Stimulated activated naive CD8-positive, alpha-beta T cell treated with anti-CD3 and anti-CD28 coated beads, Interleukin-15, Interleukin-2, amounts not matched to agents 100 U/mL and 50 U/mL, for 24 hours (primary cell): ENCODE measurements around the gene CFAP97.
"Not testable (repeated sequence)": the region's sequence is repeated elsewhere in the genome, so short reads cannot be mapped to it uniquely, and the experiment has no call there.

ENCODE experiments used
- ATAC-seq: fragments of 150-1000 bp; cut with Tn5 transposase; one replicate; pipeline ENCODE4 v1.10.0; 2021
- DNase-seq: peaks from one replicate; pipeline ENCODE4 v3.0.0; 2021

Gene CFAP97

GRCh38 chr4:185221912-185222311 is 18.1 kb upstream of the CFAP97 start:
- DNase-seq (no peak), ATAC-seq (no peak)

GRCh38 chr4:185221491-185221890 is 17.7 kb upstream of the CFAP97 start:
- ATAC-seq = no peak

GRCh38 chr4:185219551-185220344 is 15.9 kb upstream of the CFAP97 start:
- ATAC-seq = no peak
- no peak for DNase-seq

More at GRCh38 chr4:185221491-185221890, 17.7 kb upstream of the CFAP97 start:
- no peak for DNase-seq

DNA sequence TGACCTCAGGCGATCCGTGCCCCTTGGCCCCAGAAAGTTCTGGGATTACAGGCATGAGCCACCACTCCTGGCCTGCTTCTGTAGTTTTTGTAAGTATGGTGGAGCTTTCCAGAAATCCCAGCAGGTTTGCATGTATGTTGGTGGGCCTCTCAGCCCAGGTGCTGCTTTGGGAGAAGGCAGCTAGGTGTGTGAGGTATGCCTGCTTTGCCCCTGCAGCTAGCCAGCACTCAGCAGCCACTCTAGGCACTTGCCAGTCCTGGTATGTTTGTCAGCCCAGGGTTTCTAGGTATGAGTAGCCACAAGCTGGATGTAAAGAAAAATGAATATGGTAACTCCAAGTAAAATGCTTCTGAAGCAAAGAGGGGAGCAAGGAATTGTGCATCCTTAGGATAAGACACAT is 14.5 kb upstream of the CFAP97 start:
- no peak for ATAC-seq

GRCh38 chr4:185217408-185217975 is 13.7 kb upstream of the CFAP97 start:
- ATAC-seq = no peak
- no peak for DNase-seq

More for the DNA sequence above, 14.5 kb upstream of the CFAP97 start:
- DNase-seq = no peak

DNA sequence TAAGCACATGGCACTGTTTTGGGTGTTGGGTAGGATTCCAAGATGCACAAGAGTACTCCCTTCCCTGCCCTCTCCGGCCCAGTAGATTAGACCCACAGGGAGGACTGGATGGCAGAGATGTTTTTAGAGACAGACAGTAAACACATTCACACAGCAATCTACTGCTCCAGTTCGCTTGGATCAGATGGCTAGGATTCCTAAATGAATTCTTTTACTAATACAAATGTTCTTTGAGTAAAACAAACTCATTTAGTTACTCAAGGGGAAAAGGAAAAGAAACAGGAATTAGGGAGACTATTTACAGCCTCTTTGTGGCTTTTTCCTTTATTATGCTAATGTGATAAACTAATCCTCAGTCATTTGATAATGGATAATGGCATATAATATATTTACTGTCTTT is 11.5 kb upstream of the CFAP97 start:
- ATAC-seq (no peak), DNase-seq (no peak)

GRCh38 chr4:185213877-185214276 is 10.1 kb upstream of the CFAP97 start:
- ATAC-seq = no peak
- no peak for DNase-seq

DNA sequence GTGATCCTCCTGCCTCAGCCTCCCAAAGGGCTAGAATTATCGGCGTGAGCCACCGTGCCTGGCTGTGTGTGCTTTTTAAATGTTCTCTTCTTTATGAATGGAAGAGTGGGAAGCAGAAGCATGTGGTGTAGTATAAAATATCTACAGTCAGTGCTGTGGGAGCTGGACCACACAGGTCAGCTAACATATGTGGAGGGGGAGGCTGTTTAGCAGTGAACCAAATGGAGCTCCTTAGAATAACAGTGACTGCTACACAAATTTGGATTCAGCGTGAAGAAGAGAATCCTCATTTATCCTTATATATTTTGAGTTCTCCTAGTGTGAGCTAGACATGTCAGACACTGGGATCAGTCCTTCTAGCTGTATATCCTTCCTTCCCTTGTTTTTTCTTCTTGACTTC is 8.8 kb upstream of the CFAP97 start:
- no peak for DNase-seq
- no peak for ATAC-seq

DNA sequence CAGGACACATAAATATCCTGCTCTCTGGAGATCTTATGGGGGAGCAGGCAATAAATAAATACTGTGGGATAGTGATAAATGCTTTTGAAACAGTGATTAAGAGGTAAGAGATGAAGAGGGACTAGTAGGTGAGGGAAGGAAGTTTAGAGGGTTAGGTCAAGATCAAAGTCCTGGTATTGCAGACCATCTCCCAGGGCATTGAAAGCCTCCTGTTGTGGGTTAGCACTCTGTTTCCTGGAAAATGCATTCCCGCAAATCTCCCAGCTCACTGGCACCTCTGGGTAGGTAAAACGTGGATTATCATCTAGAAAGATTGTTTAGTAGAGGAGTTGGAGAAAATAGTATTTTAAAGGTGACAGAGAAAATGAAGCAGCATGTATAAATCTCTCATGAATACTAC is 7.8 kb upstream of the CFAP97 start:
- no peak for DNase-seq
- ATAC-seq = no peak

- DNase-seq (no peak), ATAC-seq (no peak)
Observed at GRCh38 chr4:185211035-185211434, 7.2 kb upstream of the CFAP97 start.

DNA sequence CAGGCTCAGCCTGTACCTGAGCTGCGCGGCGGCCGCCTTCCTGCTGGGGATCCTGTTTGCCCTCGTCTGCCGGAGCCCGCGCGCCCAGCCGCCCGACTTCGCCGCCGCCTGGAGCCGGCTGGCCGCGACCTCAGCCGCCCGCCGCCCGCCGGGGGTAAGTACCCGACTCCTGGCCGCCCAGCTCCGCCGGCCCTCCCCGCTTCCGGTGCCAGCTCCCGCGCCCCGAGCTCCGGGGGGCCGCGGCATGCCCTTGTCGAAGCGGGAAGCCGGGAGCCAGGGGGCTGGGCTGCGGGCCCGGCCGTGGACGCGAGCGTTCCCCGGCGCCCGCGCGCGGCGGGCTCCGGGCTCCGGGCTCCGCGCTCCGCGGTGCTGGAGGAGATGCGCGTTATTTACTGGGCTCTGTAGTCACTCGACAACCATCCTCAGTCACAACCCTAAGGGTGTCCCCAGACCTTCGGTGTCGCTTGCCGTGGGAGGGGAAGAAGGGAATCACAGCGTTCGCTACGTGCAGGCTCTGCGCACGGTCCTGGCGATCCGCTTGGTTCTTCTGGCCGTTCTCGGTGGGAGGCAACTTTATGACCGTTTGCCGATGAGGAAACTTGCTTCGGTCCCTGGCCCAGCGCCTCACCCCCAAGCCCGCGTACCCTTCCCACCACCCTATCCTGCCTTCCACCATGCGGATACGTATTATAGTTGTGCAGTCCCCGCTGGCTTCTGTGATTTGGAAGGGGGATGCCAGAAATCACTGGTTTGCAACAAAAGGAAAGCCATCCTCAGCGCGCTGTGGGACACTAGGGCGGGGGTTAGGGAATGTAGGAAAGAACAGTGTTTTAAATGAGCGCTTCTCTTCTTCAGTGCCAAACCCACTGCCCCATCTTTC is 6.5 kb upstream of the CFAP97 start:
- DNase-seq = peak; percentile 59

GRCh38 chr4:185209852-185210101 is 6.0 kb upstream of the CFAP97 start:
- peak; percentile 36 for ATAC-seq
- not testable (repeated sequence) for DNase-seq

More for the DNA sequence above, 6.5 kb upstream of the CFAP97 start:
- ATAC-seq = peak; percentile 25

- peak; percentile 97 for ATAC-seq
- peak; percentile 90 for DNase-seq
Observed at GRCh38 chr4:185209031-185209851, 5.4 kb upstream of the CFAP97 start, which contains the start of gene SNX25. Gene SNX25, plus strand, starts transcription at chr4:185209598. Its CDS starts 229 bp downstream, at chr4:185209827.

DNA sequence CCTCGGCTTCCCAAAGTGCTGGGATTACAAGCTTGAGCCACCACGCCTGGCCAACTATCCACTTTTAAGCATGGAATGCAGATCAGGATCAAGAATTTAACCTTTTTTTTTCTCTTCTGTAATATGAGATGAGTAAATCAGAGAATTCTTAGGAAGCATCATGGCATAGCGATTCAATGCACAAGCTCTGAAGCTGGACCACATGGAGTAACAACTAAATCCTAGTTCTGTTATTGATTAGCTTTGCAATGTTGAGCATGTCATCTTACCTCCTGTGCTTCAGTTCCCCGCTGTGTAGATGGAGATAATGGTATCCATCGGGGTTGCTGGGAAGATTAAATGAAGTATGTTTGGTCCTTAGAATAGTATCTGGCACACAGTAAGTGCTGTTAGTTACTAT is 3.7 kb upstream of the CFAP97 start:
- DNase-seq (no peak), ATAC-seq (no peak)

DNA sequence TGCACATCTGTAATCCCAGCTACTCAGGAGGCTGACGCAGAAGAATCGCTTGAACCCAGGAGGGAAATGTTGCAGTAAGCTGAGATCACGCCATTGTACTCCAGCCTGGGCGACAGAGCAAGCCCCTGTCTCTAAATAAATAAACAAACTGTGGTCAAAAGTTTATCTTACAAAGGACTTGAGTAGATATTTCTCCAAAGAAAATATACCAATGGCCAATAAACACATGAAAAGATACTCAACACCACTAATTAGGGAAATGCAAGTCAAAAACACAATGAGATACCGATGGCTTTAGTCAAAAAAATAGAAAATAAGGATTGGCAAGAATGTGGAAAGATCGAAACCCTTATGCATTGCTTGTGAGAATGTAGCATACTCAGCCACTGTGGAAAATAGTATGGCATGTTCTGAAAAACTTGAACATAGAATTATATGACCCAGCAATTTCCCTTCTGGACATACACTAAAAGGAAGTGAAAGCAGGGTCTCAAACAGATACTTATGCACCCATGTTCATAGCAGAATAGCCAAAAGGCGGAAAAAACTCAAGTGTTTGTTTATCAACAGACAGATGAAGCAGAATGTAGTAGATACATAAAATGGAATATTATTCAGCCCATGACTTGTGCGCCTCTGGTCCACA is 2.0 kb upstream of the CFAP97 start:
- ATAC-seq (no peak), DNase-seq (no peak)

DNA sequence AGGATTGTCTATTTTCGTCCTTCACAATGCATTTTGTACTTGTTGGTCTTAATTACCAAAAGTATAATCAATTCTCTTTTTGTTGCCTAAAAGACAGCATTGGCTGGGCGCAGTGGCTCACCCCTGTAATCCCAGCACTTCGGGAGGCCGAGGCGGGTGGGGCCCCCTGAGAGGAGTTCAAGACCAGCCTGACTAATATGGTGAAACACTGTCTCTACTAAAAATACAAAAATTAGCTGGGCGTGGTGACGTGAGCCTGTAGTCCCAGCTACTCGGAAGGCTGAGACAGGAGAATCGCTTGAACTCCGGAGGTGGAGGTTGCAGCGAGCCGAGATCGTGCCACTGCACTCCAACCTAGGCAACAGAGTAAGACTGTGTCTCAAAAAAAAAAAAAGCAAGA is 1.3 kb upstream of the CFAP97 start:
- not testable (repeated sequence) for ATAC-seq

GRCh38 chr4:185204238-185204910 is 574 bp upstream of the CFAP97 start:
- ATAC-seq = no peak
- DNase-seq = no peak

More for the DNA sequence above, 1.3 kb upstream of the CFAP97 start:
- DNase-seq = not testable (repeated sequence)

DNA sequence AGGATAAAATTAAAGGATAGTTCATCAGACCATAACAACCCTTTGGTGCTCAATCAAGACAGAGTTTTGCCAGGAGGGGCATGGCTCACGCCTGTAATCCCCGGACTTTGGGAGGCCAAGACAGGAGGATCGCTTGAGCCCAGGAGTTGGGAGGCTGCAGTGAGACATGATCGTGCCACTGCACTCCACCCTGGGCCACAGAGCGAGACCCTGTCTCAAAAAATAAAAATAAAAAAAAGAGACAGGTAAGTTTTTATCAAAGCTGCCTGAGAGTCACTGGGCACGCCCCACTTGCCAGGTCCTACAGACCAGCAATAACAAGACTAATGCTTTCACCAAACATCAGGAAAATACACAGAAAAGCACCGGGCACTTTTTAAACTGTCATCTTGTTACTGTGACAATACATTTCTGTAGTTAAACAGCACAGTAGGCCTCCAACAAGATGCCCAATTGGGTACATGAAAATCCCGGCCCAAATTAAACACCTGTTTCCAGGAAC is 765 bp downstream of the CFAP97 start:
- ATAC-seq = no peak
- DNase-seq = no peak

DNA sequence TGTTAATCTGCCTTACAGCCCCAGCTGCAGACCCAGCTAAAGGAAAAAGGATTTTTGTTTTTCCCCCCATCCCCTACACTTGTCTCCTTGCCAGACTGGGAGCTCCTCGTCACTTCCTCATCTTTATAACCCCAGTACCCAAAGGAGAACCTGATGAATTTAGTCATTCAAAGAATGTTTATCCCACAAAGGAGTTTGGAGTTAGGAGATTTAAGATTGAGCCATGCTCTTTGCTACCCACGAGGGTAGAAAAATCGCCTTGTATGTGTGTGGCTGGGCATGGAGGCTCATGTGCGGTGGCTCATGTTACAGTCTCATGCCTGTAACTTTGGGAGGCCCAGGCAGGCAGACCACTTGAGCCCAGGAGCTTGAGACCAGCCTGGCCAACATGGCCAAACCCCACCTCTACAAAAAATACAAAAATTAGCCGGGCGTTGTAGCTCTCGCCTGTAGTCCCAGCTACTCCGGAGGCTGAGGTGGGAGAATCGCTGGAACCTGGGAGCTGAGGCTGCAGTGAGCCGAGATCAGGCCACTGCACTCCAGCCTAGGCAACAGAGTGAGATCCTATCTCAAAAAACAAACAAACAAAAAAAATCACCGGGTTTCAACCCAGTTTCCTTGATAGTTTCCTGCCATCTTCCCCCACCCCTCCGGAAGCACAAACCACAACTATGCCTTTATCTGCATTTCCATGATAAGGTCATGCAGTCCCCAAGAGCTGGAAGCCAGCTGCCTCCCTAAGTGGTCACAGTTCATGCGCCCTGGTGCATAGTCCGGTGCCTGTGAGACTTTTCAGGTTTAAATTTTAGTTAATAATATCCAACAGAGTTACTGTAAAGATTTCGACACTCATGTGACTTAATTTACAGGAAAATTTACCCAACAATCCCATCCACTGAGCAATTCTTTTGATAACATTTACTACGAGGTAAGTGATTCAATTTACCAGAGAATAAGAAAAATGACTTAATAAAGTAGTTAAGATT is 1.5 kb downstream of the CFAP97 start:
- peak; percentile 27 for DNase-seq
- no peak for ATAC-seq
